Gastrocnemius medialis (tissue), 4 donors: ENCODE measurements around the gene POLR2A.

ENCODE experiments used
- POLR2A ChIP-seq, 2 donors: fragments of 450-650 bp; IDR thresholded peaks; one replicate each; pipeline ENCODE4 v1.6.1; 2017; ENCODE audit warnings: antibody characterized with exemption in 2 of 2, mild to moderate bottlenecking in 2 of 2, moderate library complexity in 2 of 2
- TF ChIP-seq, protein P1 (sequence below), 5 experiments: fragments of 450-650 bp in 3 of 5; fragments of 200-600 bp in 2 of 5; sonication (generic) in 2 of 5; IDR thresholded peaks in 4 of 5; conservative IDR thresholded peaks in 1 of 5; 1 replicate in 4 of 5; 2 replicates in 1 of 5; pipeline ENCODE4 v1.5.1; 2016 to 2019; ENCODE audit warnings: antibody characterized with exemption in 5 of 5, mild to moderate bottlenecking in 3 of 5, moderate library complexity in 3 of 5

DNA sequence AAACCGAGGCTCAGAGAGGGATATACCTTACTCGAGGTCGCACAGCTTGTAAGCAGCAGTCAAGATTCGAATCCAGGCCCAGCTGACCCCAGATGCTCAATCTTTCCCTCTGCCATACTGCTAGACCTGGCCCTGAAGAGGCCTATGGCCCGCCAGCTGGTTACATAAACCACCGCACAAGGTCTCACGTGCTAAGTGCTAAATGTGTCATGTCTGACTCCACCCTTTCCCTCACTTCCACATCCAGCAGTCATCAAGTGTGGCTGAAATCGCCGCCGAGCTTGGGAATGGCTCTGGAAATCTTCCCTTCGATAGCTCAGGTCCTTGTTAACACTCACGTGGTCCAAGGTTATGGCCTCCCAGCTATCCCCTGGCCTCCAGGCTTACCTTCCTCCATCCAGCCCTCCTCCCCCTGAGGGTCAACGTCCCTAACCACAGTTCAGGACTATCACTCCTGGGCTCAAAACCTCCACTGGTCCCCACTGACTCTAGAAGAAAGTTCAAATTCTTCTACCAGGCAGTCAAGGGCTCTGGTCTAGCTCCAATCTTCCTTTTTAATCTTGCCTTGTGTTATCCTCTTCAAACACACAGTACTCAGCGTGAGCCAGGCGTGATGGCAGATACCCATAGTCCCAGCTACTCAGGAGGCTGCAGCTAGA is 8.3 kb upstream of the POLR2A start:
- peak; percentile 58 to 60 for TF ChIP-seq POLR2A (IDR thresholded peaks at IDR 0.05)
- TF ChIP-seq, protein P1, sequence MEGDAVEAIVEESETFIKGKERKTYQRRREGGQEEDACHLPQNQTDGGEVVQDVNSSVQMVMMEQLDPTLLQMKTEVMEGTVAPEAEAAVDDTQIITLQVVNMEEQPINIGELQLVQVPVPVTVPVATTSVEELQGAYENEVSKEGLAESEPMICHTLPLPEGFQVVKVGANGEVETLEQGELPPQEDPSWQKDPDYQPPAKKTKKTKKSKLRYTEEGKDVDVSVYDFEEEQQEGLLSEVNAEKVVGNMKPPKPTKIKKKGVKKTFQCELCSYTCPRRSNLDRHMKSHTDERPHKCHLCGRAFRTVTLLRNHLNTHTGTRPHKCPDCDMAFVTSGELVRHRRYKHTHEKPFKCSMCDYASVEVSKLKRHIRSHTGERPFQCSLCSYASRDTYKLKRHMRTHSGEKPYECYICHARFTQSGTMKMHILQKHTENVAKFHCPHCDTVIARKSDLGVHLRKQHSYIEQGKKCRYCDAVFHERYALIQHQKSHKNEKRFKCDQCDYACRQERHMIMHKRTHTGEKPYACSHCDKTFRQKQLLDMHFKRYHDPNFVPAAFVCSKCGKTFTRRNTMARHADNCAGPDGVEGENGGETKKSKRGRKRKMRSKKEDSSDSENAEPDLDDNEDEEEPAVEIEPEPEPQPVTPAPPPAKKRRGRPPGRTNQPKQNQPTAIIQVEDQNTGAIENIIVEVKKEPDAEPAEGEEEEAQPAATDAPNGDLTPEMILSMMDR (IDR thresholded peaks at IDR 0.05 in 4 of 5, conservative IDR thresholded peaks at IDR 0.05 in 1 of 5): no peak
